Mucosa of descending colon (tissue), 3 donors: Measurements from ENCODE around the gene MAP3K2. TPM values are rescaled to one million over a fixed set of nuclear protein-coding genes. Genes with fewer than 3 reads are reported as not detected.

Experiments used
- ATAC-seq: fragments of 200-7000 bp; cut with Tn5 transposase; one replicate; pipeline ENCODE4 v1.9.1; 2020; ENCODE audit warnings: mild to moderate bottlenecking, moderate library complexity
- DNase-seq, 3 donors: peaks; one replicate each; pipeline ENCODE4 v3.0.0-alpha.2; 2020
- H3K36me3 ChIP-seq: fragments of 200-600 bp; one replicate; pipeline ENCODE4 v1.8.0; 2021; ENCODE audit warnings: low read depth, mild to moderate bottlenecking
- H3K4me1 ChIP-seq: fragments of 200-600 bp; one replicate; pipeline ENCODE4 v1.8.0; 2021; ENCODE audit warnings: low read depth, mild to moderate bottlenecking
- H3K4me3 ChIP-seq: fragments of 200-600 bp; one replicate; pipeline ENCODE4 v1.8.0; 2021; ENCODE audit warnings: mild to moderate bottlenecking
- H3K9me3 ChIP-seq: fragments of 200-600 bp; one replicate; pipeline ENCODE4 v1.8.0; 2021; ENCODE audit warnings: mild to moderate bottlenecking
- CTCF ChIP-seq: fragments of 200-600 bp; IDR thresholded peaks from one replicate; pipeline ENCODE4 v1.8.0; 2022; ENCODE audit warnings: antibody characterized with exemption, mild to moderate bottlenecking
- intact Hi-C, 2 donors: fragments of 100-400 bp; cut with DNase I in 1 of 2; cut with micrococcal nuclease in 1 of 2; formaldehyde crosslinking; loops; one replicate each; pipeline versions ENCODE4 v1.11.0 to v1.11.1; 2022; cut with DNase I, micrococcal nuclease
- total RNA-seq, 3 donors: library from RNA; stranded (reverse); fragmentation: NEBNext Ultra II Directional in 2 of 3; extraction: Animal tissue kit (Norgen Biotek cat#: 25700) in 2 of 3; gene quantifications; one replicate each; pipeline versions ENCODE4 v1.2.1 to v1.2.4, GENCODE V29; 2021 to 2023
- donor health status: DM: no; HTN: no; CAD: no; lungs with moderate emphysema.
- donor health status: DM: no; HTN: no; CAD: no.
- donor health status: DM: no; HTN: yes; CAD: no.

The MAP3K2 gene
- total RNA-seq, 3 donors from 2014 or later = 71.8 to 80.6 (median 77.1) TPM

GRCh38 chr2:127418300-127419111 lies 30.7 kb upstream of the MAP3K2 start, which contains the start of gene PROC:
Gene PROC, plus strand, starts transcription at chr2:127418427. Its CDS starts 1,516 bp downstream, at chr2:127419943.
- no peak for ATAC-seq
- no peak for DNase-seq
- no peaks in the 10 kb centered on the region for H3K36me3 ChIP-seq
- H3K9me3 ChIP-seq = no peaks in the 10 kb centered on the region
- H3K4me3 ChIP-seq = no peak within 1 kb of the TSS
- TF ChIP-seq CTCF = no peak
- intact Hi-C loops = no loop called here
- H3K4me1 ChIP-seq = peaks cover 7% of the 10 kb centered on the region

DNA sequence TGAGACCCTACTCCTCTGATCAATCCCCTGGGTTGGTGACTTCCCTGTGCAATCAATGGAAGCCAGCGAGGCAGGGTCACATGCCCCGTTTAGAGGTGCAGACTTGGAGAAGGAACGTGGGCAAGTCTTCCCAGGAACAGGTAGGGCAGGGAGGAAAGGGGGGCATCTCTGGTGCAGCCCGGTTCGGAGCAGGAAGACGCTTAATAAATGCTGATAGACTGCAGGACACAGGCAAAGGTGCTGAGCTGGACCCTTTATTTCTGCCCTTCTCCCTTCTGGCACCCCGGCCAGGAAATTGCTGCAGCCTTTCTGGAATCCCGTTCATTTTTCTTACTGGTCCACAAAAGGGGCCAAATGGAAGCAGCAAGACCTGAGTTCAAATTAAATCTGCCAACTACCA lies 29.6 kb upstream of the MAP3K2 start:
- ATAC-seq (no peak), DNase-seq (no peak)
- H3K4me1 ChIP-seq = peaks cover 6% of the 10 kb centered on the region
- H3K36me3 ChIP-seq = no peaks in the 10 kb centered on the region
- H3K4me3 ChIP-seq = no peak overlapping the region
- intact Hi-C loops = no loop called here
- no peaks in the 10 kb centered on the region for H3K9me3 ChIP-seq
- TF ChIP-seq CTCF = no peak

GRCh38 chr2:127416506-127417001 lies 28.8 kb upstream of the MAP3K2 start:
- H3K36me3 ChIP-seq = no peaks in the 10 kb centered on the region
- no peak for TF ChIP-seq CTCF
- intact Hi-C loops = no loop called here
- DNase-seq (no peak), ATAC-seq (peak; percentile 1)
- no peak overlapping the region for H3K4me3 ChIP-seq
- no peaks in the 10 kb centered on the region for H3K9me3 ChIP-seq
- peaks cover 6% of the 10 kb centered on the region for H3K4me1 ChIP-seq

DNA sequence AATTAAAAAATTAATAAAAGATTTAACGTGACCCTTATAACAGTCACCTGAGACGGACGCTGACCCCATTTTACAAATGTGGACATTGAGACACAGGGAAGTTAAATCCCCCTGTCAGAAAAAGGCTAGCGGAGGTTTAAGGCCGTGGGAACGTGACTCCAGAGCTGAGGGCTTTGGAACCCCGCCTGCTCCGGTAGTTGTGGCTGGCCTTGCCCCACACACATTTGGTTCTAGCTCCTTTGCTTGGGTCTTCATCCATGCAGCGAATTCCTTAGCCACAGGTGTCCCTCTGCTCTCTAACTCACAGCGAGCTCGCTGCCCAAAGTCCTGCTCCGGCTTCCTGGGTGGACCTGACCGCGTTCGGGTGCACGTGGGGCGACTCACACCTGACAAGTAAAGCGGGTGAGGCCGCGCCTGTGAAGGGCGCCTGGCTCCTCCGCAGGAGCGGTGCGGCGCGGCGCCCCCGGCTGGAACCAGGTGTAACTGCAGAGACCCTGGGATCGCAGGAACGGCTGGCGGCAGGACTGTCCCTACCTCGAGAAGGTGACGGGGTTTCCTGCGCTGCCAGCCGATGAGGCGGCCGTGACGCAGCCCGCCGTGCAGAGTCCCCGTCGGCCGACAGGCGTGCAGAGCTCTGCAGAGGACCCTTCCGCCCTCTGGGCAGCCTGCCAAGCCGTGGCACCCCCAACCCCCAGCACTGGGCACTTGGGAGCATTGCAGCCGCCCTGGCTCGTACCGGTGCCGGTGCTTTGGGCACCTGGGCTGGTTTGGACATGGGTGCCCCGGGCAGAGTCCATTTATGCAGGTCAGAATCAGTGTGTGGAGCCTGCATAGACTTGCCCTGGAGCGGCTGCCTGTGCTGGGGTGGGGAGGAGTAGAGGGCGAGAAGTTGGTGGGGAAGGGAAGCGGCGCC lies 28.1 kb upstream of the MAP3K2 start:
- intact Hi-C loops = no loop called here
- Histone ChIP-seq H3K4me1 (peaks cover 6% of the 10 kb centered on the region), H3K4me3 (no peak overlapping the region), H3K9me3 (no peaks in the 10 kb centered on the region), H3K36me3 (no peaks in the 10 kb centered on the region)
- ATAC-seq = peak; percentile 98
- peak; percentile 82 to 93 (median 90) for DNase-seq
- peak; percentile 81 for TF ChIP-seq CTCF

DNA sequence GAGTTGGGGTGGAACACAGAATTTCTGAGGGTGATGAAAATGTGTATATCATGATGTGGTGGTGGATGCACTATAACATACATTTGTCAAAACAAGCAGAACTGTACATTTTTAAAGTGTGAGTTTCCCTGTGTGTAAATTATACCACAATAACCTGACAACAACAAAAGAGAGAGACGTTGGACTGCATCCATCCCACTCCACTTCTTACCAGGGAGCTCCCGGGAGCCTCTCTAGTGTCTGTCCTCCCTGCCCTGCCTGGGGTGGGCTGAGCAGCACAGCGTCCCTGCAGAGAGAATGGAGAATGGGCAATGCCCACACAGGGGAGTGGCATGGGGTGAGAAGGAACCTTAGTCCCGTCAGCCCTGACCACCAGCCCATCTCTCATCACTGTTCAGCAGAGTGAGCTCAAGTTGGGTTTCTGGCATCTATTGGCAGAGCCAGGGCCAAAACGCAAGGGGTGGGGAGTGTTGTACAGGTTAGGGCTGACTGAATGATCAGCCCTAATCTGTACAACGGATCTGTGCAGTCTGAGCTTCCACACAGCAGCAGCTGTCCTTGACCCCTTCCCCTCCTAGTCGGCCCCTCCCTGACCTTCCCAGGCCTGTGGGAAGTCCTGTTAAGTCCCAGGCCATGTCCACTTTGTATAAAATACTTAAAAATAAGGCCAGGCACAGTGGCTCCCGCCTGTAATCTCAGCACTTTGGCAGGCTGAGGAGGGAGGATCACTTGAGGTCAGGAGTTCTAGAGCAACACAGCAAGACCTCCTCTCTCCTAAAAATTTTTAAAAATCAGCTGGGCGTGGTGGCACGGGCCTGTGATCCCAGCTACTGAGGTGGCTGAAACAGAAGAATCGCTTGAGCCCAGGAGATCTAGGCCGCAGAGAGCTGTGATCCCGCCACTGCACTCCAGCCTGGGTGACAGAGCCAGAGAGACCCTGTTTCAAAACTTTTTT lies 27.1 kb upstream of the MAP3K2 start:
- no peaks in the 10 kb centered on the region for H3K9me3 ChIP-seq
- no peak for TF ChIP-seq CTCF
- H3K4me1 ChIP-seq = peaks cover 6% of the 10 kb centered on the region
- ATAC-seq = no peak
- intact Hi-C loops = no loop called here
- H3K36me3 ChIP-seq = no peaks in the 10 kb centered on the region
- no peak for DNase-seq
- no peak overlapping the region for H3K4me3 ChIP-seq
